ENCODE data around the gene FAM89B. TPM values are rescaled to one million over a fixed set of nuclear protein-coding genes. Genes with fewer than 3 reads are reported as not detected.

The FAM89B gene
- total RNA-seq, 1 donor from 2014 or later, result 22.3 TPM

DNA sequence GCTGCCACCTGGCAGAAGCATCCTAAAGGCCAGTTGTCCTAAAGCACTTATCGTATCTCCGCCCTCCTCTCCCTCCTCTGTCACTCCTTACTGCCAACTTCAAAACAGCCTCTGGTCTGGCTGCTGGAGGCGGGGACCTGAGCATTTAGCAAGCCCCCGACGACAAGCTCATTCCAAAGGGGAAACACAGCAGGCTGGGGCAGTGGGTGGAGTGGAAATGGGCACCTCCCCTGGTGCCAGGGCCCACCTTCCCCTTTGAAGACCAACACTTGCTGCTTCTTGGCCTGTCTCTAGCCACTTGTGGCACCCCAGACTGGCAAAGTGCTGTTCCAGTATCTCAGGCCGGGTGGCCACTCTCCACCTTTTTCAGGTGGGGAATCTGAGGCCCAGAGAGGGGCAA, 38.1 kb downstream of the FAM89B start:
- DNase-seq, result no peak

GRCh38 chr11:65611028-65611757, 38.9 kb downstream of the FAM89B start:
- peak; percentile 64 for DNase-seq

DNA sequence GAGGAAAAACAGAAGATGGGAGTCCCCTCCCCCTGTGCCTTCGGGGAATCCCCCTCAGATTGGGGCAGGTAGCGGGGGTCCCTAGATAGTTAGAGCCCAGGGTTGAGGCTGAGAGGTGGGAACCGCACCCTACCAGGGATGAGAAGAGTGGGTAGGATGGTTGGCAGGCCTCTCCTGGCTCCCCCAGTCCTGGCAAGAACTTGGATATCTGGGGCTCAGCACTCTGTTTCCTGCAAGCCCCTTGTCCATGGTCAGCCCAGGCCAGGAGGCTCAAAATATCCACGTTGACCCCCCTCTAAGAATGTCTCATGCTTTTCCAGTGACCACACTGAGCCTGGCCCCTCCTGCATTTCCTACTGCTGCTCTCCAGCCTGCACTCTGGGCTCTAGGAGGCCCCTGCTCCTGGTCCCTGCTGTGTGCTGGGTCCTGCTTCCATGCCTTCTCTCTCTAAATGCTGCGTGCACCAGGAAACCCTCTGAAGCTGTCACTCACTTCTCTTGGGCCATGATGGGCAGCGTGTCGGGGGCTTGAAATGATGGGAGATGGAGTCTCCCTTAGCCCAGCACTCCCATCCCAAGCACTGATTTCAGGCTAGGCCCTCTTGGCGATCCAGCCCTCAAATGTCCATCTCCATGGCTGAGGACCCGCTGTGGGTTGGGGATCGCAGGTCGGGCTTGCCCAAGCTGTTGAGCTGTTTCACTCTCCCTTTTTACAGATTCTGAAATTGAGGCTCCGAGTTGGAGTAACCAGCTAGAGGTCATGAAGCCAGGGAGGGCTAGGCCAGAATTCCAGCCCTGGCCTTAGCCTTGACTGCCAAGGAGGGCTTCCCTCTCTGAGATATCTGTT, 39.6 kb downstream of the FAM89B start:
- no peak for DNase-seq

DNA sequence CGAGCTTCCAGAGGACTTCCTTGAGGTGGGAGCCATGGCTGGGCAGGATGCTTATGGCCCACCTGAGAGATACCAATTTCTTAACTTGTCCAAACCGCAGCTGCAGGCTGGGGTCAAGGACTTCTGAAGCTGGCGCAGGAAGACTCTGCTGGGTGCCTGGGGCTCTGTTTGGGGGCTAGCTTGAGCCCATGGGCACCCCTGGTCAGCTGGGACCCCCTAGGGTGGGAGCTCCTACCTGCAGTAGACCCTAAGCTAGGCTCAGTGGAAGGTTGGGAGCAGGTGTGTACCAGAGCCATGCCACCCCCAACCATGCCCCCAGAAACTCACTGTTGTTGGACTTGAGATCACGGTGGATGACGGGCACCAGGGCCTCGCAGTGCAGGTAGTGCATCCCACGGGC, 40.4 kb downstream of the FAM89B start:
- DNase-seq, result no peak

- DNase-seq, result no peak
These were observed 41.0 kb downstream of the FAM89B start for GRCh38 chr11:65613091-65613928.

DNA sequence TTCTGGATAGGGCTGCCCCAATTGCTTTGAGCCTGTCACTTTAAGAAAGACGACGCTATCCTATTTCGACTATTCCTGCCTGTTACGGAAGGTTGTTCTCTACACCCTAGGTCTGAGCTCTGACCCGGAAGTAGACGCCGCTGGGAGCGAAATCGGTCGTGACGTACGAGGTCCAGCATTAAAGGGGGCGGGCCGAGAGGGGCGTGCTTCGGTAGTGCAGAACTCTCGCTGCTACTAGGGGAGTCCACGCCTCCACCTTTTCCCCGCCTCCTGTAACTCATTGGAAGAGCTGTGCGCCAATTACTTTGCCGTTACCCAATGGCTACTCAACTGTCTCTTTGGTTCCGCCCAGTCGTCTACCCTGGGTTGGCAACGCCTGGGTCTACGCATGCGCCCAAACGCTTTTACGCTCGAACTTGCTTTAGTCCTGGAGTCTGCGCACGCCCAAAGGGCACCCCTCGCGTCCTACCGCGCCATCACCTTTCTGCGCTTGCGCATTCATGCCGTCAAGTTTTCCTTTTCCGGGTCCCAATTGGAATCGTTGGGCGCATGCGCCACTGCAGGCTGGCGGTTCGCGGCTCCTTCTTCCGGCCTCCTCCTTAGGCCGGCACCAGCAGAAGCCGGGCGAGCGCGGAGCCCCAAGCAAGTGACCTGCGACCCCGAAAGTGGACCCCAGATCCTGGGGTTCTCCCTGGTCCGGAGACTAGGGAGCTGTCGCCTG, 43.1 kb downstream of the FAM89B start, which contains the start of gene PCNX3:
TSS of gene PCNX3 (plus strand) at position 548 of the 721 bp plus-strand sequence. CDS start 536 bp downstream, outside the sequence.
- peak; percentile 100 for DNase-seq

- no peak for DNase-seq
These were observed 43.7 kb downstream of the FAM89B start for GRCh38 chr11:65615950-65616574.

DNA sequence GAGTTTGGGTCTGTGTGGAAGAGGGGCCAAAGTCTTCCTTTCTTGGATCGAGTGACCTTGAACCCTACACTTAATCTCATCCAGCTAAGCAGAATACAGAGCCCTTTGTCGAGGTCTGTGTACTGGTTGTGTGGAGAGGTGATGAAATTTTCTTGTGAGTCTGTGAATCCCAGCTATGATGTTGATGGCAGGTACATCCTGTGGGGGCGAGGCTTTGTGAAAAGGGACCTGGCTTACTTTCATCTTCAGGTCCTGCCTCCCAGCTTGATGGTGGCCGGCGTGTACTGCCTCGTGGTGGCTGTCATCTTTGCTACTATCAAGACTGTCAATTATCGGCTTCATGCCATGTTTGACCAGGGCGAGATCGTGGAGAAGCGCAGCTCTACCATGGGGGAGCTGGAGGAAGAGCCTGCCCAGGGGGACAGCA, 44.2 kb downstream of the FAM89B start:
- no peak for DNase-seq

- no peak for DNase-seq
These were observed 45.0 kb downstream of the FAM89B start for GRCh38 chr11:65617136-65617850.

- no peak for DNase-seq
These were observed 45.8 kb downstream of the FAM89B start for GRCh38 chr11:65617990-65618751.

GRCh38 chr11:65618763-65619162, 46.4 kb downstream of the FAM89B start:
- no peak for DNase-seq

GRCh38 chr11:65619281-65619928, 47.1 kb downstream of the FAM89B start:
- no peak for DNase-seq

DNA sequence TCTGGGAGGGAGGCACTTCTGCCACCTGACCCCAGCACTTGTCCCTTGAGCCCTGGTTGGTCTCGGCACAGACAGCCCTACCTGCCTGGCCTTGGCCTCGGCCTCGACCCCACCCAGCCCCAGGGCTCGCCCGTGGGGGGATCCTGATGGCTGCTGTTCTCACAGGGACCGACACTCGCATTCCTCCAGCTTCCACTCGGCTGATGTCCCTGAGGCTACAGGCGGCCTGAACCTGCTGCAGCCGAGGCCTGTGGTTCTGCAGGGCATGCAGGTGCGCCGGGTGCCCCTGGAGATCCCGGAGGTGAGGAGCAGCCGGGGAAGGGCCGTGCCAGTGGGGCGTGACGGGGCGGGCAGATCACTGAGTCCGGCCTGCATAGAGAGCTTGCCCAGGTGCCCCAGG, 48.3 kb downstream of the FAM89B start:
- DNase-seq, result no peak

DNA sequence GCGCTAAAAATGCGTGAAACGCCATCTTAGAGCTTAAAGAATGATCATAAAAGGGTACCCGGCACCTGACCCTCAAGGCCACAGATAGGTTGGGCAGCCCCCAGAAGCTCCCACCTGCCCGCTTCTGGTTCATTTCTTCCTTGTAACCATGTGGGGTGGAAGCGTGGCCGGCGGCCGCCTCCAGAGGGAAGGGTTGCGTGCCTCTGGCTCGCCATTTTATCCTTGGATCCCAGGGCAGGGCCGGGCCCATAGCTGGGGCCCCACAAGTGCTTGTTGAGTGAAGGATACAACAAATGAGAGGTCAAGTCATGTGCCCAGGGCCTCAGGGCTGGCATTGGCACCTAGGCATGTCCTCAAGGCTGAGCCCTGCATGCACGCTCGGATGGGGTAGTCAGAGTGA, 49.1 kb downstream of the FAM89B start:
- no peak for DNase-seq

DNA sequence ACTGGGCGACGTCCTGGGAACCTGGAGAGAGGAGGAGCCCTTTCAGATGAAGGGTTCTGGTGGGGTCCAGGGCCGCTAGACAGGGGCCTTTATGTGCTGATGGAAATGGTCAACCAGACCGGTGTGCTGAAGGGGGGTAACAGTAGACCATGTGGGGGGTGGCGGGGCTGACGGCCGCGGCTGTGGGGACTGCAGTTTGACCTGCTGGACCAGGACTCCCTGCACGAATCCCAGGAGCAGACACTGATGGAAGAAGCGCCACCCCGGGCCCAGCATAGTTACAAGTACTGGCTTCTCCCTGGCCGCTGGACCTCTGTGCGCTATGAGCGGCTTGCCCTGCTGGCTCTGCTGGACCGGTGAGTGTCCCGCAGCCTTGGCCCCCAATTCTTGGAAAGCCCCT, 49.7 kb downstream of the FAM89B start:
- DNase-seq, result no peak

GRCh38 chr11:65623177-65623576, 50.8 kb downstream of the FAM89B start:
- no peak for DNase-seq

Measured in occipital lobe (tissue), 2 donors.